COLO668 (cell line): ENCODE measurements around the gene ADPRHL1.

Source experiments
- DNase-seq: peaks from one replicate; lab custom pipeline; 2025; ENCODE audit not compliant: unreplicated experiment; lab: John Stamatoyannopoulos, UW

Gene ADPRHL1

GRCh38 chr13:113351514-113352026 lies 101.7 kb downstream of the ADPRHL1 start:
- DNase-seq = no peak

- DNase-seq = no peak
Measured at GRCh38 chr13:113350938-113351335, 102.4 kb downstream of the ADPRHL1 start.

GRCh38 chr13:113350065-113350937 lies 103.0 kb downstream of the ADPRHL1 start:
- DNase-seq = peak; percentile 45
